Stimulated activated CD8-positive, alpha-beta memory T cell treated with anti-CD3 and anti-CD28 coated beads, Interleukin-4, amount 100 ng/mL, for 4 hours (primary cell): Measurements from ENCODE around the gene NOTCH3.
A peak's percentile ranks its signal among the peaks of the same experiment; 100 is the strongest.

Source experiments
- DNase-seq, 2 donors: peaks; one replicate each; pipeline ENCODE4 v3.0.0-alpha.2; 2020; ENCODE audit warnings: low read depth in 2 of 2, low spot score in 1 of 2

Gene NOTCH3

DNA sequence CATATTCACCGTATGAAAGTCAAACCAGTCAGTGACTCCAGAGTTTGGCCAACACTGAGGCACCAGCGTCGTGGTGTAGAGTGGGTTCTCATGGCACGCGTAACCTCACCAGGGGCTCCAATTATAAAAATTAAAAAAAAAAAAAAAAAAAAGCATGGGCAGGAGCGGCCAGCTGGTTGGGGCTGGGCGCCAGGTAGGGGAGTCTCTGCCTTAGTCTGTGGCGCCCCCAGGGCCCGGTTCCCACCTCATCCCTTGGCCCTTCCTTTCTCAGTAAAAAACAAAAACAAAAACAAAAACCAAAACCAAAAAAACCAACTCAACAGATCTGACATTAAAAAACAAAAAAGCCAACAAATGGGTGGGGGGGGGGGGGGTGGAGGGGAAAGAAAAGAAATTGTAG is 36.1 kb upstream of the NOTCH3 start:
- no peak for DNase-seq

DNA sequence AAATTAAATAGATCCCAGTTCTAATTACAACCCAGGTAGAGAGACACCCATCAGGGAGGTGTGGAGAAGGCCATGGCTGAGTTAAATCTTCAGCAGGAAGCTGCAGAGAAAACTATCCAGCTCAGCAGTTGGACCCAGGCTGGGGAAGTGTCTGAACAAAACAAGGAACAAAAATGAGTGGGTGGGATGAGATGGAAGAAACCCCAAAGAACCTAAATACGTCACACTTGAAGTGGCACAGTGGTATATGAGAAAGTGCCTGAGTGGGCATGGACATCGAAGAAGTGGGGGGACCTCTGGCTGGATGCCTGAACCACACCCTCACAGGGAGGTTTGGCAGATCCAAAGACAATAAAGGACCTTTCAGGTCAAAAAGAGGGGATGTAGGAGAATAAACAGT is 35.0 kb upstream of the NOTCH3 start:
- DNase-seq: no peak

DNA sequence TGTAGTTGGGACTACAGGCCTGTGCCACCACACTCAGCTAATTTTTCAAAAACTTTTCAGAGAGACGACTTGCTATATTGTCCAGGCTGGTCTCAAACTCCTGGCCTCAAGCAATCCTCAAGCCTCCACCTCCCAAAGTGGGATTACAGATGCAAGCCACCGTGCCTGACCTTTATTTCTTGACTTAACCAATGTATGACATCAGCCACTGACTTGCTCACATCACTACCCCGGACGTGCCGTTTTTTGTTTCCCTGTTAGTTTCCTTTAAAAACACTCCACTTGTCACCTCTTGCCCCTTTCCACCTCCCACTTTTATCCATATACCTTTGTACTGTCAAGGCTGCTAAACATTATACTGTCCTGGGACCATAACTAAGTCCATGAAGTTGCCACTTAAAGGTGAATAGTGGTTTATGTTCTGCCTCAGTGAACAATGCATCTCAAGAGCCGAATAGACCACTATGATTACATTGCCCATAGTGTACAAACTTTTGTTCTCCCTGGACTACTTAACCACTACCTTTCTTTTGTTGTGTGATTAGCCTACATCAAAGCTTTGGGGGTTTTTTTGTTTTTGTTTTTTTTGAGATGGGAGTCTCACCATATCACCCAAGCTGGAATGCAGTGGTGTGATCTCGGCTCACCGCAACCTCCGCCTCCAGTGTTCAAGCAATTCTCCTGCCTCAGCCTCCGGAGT is 33.8 kb upstream of the NOTCH3 start:
- DNase-seq: no peak

DNA sequence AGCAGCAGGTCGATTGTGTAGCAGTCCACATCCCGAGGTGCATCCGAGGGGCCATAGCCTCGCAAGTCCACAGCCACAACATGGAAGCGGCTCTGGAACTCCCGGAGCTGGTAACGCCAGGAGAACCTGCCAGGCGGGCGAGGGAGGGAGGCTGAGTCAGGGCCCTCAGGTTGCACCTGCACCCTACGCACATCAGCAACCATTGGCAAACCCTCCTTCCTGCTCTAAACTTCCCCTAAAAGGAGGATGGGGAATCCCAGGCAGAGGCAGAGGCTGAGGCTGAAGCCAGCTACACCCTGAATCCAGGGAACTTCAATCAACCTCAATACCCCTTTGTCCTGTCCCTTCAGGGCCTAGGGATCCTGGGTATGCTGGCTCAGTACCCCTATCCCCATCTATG is 30.5 kb upstream of the NOTCH3 start:
- no peak for DNase-seq

DNA sequence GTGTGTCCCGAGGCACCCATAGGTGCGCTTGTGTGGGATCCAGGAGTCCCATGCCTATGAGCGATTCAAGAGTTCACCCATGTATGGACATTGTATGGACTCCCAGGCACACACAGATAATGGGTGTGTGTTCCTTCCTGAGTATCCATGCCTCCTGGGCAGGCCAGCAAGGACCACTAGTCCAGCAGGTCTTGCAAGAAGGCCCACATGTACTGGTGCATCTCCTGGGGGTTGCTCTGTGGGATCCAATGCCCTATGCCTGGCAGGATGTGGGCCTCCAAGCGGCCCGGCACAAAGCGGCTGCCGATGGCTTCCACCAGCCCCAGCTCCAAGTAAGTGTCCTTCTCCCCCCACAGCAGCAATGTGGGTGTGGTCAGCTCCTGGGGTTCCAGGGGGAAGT is 26.5 kb upstream of the NOTCH3 start:
- no peak for DNase-seq

DNA sequence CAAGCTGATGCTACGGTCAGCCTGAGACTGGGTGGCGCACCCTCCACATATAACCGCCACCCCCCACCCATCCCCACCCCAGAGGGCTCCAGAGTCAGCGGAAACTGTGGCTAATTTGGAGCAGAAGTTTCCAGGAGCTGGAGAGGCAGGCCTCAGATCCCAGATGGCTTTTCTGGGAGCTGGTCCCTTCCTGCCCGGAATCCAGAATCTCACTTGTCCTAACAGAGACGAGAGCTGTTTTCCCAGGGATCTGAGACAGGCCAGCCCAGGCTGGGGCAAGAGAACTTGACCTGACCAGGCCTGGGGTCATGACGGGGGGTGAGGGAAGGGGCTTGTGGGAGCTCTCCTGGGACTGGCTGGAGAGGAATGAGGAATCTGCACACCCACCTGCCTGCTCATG is 25.0 kb upstream of the NOTCH3 start:
- no peak for DNase-seq

DNA sequence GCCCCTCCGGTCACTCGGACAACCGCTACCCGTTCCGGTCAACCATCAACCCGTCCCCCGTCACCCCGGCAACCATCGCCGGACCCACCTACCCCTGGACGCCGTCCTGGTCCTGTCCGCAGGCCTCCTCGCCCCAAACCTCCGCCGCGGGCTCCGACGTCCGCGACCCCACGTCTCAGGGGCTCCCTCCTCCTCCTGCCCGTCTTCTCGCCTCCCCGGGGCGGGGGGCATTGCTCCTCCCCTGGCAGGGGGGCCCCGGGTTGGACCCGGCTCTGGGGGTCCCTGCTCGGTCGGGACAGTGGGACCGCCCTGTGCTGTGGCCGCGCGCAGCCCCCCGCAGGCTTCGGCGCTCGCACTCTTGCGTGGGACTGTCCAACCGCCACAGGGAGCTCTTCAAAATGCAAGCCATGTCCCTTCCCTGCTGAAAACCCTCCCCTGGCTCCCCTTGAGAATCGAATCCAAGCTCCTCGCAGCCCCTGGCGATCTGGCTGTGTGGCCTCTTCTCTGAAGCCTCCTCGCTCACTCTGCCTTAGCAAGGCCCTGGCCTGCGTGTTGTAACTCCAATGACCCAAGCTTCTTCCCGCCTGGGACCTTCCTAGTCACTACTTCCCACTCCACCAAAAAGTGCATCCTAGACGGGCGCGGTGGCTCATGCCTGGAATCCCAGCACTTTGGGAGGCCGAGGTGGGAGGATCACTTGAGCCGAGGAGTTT is 23.0 kb upstream of the NOTCH3 start:
- DNase-seq: no peak

DNA sequence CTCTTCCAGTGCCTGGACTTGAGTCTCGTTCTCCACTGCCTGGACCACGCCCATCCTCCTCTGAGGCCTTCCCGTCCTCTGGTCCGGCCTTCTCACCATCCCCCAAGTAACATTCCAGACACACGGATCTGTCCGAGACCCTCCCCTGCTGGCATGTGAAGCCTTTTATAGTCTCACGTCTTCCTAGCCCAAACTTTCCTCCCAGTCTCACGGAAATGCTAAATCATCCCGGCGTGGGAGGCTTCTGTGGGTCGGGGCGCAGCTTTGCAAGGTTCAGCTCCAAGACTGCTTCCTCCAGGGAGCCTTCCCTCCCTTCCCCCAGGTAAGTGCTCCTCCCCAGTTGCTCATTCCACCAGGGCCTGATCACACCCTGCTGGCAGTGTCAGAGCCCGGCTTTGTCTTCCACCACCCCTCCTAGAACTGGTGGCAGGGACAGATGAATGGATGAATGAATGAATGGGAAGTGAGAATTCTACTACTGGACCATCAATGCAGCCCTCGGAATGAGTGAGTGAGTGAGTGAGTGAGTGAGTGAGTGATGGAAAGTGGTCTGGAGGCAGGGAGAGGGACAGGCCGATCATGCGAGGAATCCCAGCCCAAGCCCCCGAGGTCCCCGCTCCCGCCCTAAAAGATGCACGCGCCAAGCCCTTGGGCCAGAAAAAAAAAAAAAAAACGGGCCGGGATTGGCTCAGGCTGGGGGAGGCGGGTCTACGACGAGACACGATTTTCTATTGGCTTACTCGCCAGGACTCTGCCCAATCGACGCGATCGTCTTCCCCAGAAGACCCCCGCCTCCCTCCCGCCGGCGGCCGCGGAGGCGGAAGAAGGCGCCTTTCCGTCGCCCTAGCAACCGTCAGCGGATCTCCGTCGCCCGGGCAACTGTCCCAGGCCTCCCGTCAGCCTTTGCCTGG is 22.2 kb upstream of the NOTCH3 start:
- peak; percentile 33 to 59 for DNase-seq

DNA sequence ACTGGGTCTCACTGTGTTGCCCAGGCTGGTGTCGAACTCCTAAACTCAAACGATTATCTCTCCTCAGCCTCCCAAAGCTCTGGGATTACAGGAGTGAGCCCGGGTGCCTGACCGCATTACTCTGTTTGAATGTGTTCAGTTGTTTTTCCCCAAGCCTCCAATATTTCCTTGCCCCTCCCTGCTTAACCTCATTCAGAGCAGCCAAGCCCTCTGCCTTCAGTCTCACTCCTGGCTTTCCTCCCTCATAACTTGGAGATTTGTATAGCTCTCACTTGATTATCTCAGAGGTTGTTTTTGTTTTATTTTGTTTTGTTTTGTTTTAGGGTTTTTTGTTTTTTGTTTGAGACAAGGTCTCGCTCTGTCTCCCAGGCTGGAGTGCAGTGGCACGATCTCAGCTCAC is 20.0 kb upstream of the NOTCH3 start:
- DNase-seq: no peak

DNA sequence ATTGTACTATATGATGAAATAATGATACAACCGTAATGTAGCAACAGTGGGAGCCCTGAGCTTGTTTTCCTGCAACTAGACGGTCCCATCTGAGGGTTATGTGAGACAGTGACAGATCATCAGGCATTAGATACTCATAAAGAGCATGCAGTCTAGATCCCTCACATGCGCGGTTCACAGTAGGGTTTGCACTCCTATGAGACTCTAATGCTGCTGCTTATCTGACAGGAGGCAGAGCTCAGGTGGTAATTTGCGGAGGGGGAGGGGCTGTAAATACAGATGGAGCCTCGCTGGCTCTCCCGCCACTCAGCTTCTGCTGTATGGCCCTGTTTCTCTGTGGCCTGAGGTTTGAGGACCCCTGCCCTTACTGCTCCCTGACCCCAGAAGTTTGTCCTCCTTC is 17.7 kb upstream of the NOTCH3 start:
- DNase-seq: no peak

DNA sequence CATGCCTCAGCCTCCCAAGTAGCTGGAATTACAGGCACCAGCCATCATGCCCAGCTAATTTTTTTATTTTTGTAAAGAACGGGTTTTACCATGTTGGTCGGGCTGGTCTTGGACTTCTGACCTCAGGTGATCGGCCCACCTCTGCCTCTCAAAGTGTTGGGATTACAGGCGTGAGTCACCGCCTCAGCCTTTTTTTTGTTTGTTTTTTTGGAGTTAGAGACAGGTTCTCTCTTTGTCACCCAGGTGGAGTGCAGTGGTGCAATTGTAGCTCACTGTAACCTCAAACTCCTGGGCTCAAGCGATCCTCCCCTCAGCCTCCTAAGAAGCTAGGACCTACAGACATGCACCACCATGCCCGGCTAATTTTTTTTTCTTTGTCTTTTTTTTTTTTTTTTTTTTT is 15.6 kb upstream of the NOTCH3 start:
- DNase-seq: no peak

DNA sequence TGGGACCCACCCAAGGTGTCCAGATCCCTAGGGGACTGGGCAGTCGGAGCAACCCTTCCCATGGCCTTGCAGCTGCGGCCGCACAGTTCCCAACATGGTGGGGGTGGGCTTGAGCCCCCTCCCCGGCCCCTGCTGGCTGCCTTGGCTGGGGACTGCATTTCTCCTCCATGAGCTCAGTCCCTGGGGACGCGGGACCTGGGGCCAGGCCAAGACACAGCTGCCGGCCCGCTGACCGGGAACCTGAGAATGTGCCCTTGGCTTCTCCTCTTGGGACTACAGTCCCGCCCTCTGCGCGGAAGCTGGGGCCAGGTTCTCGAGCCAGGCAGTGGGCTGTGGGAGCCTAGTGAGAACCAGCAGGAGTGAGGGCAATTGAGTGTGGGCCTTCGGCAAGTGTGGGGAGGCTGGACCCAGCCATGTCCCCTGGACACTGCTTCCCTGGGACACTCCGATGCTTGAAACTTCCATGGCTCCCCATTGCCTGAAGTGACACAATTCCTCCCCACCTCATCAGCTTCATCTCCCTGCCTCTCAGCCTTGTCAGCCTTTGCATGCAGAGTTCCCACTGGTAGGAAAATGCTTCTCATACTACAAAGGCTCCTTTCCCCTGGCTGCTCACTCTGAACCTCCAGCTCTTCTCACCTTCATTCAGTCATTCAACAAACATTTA is 13.1 kb upstream of the NOTCH3 start:
- no peak for DNase-seq

DNA sequence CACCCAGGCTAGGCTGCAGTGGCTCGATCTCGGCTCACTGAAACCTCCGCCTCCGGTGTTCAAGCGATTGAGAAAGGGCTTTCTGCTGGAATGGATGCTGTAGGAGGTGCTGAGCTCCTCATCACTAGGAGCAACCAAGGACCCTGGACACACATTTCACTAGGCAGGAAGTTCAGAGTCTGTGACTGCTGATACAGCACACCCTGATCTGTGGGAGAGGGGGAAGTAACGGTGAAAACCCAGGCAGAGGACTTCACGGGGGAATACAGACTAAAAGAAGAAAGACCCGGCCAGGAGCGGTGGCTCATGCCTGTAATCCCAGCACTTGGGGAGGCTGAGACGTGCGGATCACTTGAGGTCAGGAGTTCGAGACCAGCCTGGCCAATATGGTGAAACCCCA is 11.9 kb upstream of the NOTCH3 start:
- no peak for DNase-seq

DNA sequence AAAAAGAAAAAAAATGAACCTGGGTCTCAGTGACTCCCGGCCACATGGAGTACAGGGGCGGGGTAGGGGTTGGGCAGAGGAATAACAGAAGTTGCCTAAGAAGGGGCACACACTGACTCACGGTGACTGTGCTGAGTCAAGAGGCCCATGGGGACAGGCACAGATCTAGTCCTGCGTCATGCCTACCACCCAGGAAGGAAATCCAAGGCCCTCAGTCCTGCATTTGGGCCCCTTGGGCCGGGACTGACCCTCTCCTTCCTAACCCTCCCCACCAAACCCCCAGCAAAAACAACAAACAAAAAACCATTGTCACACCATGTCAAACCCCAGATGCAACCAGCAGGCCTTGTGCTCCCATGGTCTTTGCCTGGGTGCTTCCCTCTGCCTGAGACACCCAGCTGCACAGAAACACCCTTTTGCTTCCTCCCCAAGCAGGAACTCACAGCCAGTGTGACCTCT is 9.6 kb upstream of the NOTCH3 start:
- no peak for DNase-seq

DNA sequence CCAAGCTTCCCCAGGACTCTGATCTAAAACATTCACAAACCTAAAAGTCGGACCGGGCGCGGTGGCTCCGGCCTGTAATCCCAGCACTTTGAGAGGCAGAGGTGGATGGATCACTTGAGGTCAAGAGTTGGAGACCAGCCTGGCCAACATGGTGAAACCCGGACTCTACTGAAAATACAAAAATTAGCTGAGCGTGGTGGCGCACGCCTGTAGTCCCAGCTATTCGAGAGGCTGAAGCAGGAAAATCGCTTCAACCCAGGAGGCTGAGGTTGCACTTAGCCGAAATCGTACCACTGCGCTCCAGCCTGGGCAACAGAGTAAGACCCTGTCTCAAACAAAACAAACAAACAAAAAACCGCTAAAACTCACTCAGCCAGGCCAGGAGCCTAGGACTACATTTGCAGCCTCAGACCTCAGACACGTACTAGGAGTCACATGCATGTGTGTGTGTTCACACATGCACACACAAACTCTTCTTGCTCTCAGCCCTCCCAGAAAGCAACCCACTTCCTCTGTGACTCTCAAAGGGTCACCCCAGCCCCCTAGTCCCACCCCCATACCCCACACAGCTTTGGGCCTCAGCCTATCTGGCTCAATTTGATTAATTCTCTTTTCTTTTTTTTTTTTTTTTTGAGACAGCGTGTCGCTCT is 704 bp upstream of the NOTCH3 start:
- no peak for DNase-seq

DNA sequence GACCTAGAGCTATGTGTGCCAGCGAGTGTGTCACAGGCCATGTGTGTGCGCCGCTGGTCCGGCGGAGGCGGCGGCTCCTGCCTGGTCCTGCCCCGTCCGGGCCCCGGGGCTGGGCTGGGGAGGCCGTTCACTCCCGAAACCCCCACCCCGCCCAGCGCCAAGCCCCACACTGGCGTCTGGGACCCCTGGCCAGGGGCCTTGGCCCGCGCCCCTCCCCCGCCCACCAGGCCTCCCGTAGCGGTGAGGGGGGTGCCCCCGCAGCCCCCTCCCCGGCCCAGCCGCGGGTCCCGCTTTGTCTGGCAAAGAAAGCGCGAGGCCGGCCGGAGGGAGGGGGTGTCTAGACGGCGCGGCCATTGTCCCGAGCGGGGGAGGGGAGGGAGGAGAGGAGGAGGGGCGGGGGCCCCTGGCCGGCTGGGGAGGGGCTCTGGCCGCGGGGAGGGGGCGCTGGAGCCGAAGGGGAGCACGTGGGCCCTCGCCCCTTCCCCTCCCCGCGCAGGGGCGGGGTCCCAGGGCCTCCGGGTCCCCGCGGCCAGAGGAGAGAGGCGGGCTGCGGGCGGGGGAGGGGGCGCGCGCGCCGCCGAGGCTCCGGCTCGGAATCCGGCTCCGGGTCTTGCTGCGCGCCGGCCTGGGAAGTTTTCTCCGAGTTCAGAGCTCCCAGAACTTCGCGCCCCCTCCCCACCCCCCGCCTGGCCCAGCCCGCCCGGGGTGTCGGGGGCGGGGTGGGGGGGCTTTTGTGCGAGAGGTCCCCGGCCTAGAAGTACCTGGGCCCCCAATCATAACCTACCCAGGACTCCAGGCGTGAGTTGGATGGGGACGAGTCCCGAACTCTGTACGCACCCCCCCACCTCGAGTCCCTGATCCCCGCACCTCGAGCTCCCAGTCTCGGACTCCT is 888 bp downstream of the NOTCH3 start:
- DNase-seq: no peak

DNA sequence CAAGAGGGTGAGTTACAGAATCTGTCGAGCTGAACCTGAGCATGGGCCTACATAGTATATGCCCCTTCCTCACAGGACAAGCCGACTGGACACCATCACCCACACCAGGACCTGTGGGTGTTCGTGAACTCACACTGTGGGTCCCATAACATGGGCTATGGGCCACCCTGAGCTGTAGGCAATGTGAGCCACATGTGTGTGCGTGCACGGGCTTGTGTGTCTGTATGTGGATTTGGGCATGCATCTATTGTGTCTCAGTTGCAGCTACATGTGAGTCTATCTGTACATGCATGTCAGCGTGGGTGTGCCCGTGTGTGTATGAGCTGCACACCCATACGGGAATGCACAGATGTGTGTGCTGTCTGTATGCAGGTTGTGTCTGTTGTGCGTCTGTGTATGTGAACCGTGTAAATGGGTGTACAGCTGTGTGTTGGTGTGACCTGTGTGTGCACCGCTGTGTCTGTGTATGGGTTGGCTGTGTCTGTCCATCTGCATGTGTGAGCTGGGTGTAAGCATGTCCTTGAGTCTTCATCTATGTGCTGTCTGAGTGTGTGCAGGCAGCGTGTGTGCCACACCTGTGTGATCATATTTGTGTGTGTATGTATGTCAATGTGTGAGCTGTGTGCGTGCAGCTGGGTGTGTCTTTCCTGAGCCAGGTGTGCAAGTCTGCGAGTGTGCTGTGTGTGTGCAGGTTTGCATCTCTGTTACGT is 1.7 kb downstream of the NOTCH3 start:
- no peak for DNase-seq

DNA sequence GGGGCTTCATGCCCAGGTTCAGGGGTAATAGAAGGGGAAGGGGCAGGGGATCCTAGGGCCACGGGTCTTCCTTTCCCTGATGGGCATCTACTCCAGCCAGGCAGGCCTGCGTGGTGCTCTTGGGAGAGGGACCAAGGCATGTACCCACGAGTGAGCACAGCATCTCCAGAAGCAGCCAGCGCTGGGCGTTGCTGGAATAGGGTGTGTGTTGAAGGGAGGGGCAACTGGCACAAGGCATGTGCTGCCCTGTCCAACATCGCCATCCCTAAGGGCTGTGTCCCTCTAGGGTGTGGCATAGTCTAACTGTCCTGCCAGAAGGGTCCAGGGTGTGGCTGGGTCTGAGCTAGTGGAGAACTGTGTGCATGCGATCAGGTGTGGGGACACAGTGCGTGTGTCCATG is 2.9 kb downstream of the NOTCH3 start:
- no peak for DNase-seq

DNA sequence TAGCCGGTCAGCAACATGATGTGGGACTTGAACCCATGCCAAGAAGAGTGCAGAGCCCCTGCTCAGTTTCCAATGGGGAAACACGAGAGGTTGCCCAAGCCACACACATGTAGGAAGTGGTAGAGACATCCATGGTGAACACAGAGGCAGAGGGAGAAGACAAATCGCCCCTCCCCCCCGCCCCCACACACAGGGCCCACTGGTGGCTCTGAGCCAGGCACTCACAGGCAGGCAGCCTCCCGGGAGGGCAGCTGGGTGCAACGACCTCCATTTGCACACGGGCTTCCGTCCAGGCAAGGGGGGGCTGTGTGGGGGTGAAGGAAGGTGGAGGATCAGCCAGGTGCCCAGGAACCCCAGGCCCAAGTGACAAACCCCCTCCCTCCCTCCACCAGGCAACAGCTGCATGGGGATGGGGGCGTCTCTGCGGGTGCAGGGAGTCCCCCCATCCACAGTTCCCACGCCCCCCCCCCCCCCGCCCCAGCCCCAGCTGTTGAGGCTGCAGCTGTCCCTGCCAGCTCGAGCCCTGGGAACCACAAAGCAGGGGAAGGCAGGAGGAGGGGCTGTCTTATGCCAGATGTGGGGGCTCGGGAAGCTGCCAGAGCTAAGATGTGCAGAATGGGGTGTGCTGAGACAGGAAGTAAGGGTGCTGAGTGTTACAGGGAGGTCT is 3.4 kb downstream of the NOTCH3 start:
- DNase-seq: no peak
